Panc1 (cell line): Measurements from ENCODE around the gene COQ10A. TPM values are rescaled to one million over a fixed set of nuclear protein-coding genes. Genes with fewer than 3 reads are reported as not detected.
A peak's percentile ranks its signal among the peaks of the same experiment; 100 is the strongest.

Source experiments
- ATAC-seq: fragments of 200-7000 bp; cut with Tn5 transposase; 2 replicates; pipeline ENCODE4 v1.9.1; 2020; ENCODE audit warnings: mild to moderate bottlenecking, moderate library complexity
- BruUV-seq: library from RNA; stranded (reverse); fragments of 400-500 nt; replicated peaks from 2 replicates; lab custom pipeline; 2021; lab: Mats Ljungman, UMichigan
- CTCF ChIA-PET: fragments of 300-600 bp; sonication (Branson Sonifier 250); formaldehyde crosslinking; loops from one replicate; lab custom pipeline; 2022; ENCODE audit warnings: antibody characterized with exemption; lab: Charles Lee
- POLR2A ChIA-PET: fragments of 300-600 bp; sonication (Branson Sonifier 250); formaldehyde crosslinking; loops from one replicate; lab custom pipeline; 2022; ENCODE audit warnings: antibody characterized with exemption; lab: Charles Lee
- DNase-seq: peaks from one replicate; pipeline ENCODE4 v3.0.0-alpha.2; 2010; ENCODE audit warnings: low read depth, low spot score
- H3K27ac ChIP-seq: 2 replicates; pipeline ENCODE4 v1.5.1; 2011; ENCODE audit warnings: mild to moderate bottlenecking, low read length, inconsistent platforms
- H3K27me3 ChIP-seq: fragments of 200-500 bp; sonication (Bioruptor generic); 2 replicates; pipeline ENCODE4 v1.6.0; 2014; ENCODE audit warnings: low read length, inconsistent platforms; ENCODE audit not compliant: control insufficient read depth, insufficient read depth
- H3K36me3 ChIP-seq: fragments of 200-500 bp; sonication (Bioruptor generic); 2 replicates; pipeline ENCODE4 v1.5.1; 2014; ENCODE audit warnings: inconsistent platforms, mild to moderate bottlenecking, low read length, moderate library complexity; ENCODE audit not compliant: control insufficient read depth, insufficient read depth
- H3K4me1 ChIP-seq: 2 replicates; pipeline ENCODE4 v1.5.1; 2011; ENCODE audit warnings: inconsistent platforms, mild to moderate bottlenecking, low read length, moderate library complexity; ENCODE audit not compliant: control insufficient read depth, insufficient read depth
- H3K4me3 ChIP-seq, 2 experiments: 2 replicates each; pipeline ENCODE4 v1.5.1; 2011 to 2012; ENCODE audit warnings: low read depth in 2 of 2, low read length in 2 of 2, mild to moderate bottlenecking in 2 of 2, inconsistent platforms in 1 of 2, moderate library complexity in 1 of 2
- H3K9me3 ChIP-seq: fragments of 200-500 bp; sonication (Bioruptor generic); 2 replicates; pipeline ENCODE4 v1.5.1; 2014; ENCODE audit warnings: low read depth, mild to moderate bottlenecking, inconsistent platforms, low read length, moderate library complexity; ENCODE audit not compliant: control insufficient read depth, insufficient read depth
- CTCF ChIP-seq: fragments of 450-650 bp; IDR thresholded peaks from 2 replicates; pipeline ENCODE4 v1.5.1; 2017; ENCODE audit warnings: mild to moderate bottlenecking
- POLR2AphosphoS5 ChIP-seq: IDR thresholded peaks from 2 replicates; pipeline ENCODE4 v1.6.1; 2012; ENCODE audit warnings: mild to moderate bottlenecking, low read depth, low read length, moderate library complexity
- REST ChIP-seq, 2 experiments: IDR thresholded peaks; 2 replicates each; pipeline ENCODE4 v1.6.1; 2011 to 2012; ENCODE audit warnings: low read depth in 2 of 2, control low read depth in 1 of 2, low read length in 1 of 2, mild to moderate bottlenecking in 1 of 2, moderate library complexity in 1 of 2; ENCODE audit not compliant: insufficient read depth in 1 of 2
- SIN3A ChIP-seq: IDR thresholded peaks from 2 replicates; pipeline ENCODE4 v1.6.1; 2012; ENCODE audit warnings: low read depth, mild to moderate bottlenecking, low read length, moderate library complexity, borderline replicate concordance; ENCODE audit not compliant: insufficient read depth
- TCF7L2 ChIP-seq: IDR thresholded peaks from 2 replicates; pipeline ENCODE4 v1.6.1; 2011; ENCODE audit warnings: mild to moderate bottlenecking, low read depth, low read length, inconsistent platforms
- in situ Hi-C: cut with HindIII; loops from 2 replicates; pipeline ENCODE4 v1.10.0; 2016; ENCODE audit warnings: low sequenced_read_pairs, low pct_unique_long_range_greater_than_20kb
- intact Hi-C: fragments of 100-400 bp; cut with micrococcal nuclease; formaldehyde crosslinking; loops from one replicate; pipeline ENCODE4 v1.10.0; 2022; ENCODE audit not compliant: unreplicated experiment
- total RNA-seq: library from RNA; stranded (reverse); gene quantifications from one replicate; pipeline ENCODE4 v1.2.1, GENCODE V29; 2021; ENCODE audit not compliant: unreplicated experiment

Gene COQ10A
- total RNA-seq, 1 experiment from 2014 or later: 20.0 TPM

DNA sequence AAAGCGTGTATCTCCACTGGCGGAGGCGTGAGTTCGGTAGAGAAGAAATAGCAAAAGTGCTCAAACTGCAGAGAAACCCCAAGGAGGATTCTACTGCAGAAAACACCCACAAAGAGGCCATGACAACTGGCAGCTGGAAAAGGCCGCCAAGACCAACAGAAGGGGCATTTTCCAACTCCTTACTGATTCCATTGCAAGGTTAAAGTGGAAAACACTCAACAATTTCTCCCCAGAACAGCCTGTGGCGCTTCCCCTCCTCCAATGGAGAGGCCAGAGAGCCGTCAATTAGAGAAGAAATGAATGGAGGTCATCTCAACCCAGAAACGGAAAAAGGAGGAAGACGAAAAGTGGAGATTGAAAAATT lies 7.9 kb upstream of the COQ10A start:
- H3K27ac ChIP-seq: peak overlapping the region; percentile 86
- no peak for DNase-seq
- TF ChIP-seq POLR2AphosphoS5: no peak
- no peak for TF ChIP-seq SIN3A
- TF ChIP-seq REST (IDR thresholded peaks at IDR 0.05; ENCODE audit: insufficient read depth in 1 of 2, low read depth in 2 of 2, low read length in 1 of 2): no peak
- no peak for TF ChIP-seq TCF7L2
- TF ChIP-seq CTCF: no peak
- H3K9me3 ChIP-seq: no peaks in the 10 kb centered on the region
- intact Hi-C loops (no loop called here), in situ Hi-C loops (no loop called here)
- no TSS peak for BruUV-seq
- peak overlapping the region; percentile 71 to 72 for H3K4me3 ChIP-seq
- CTCF ChIA-PET: no interaction called here
- no peak for ATAC-seq
- no peaks in the 10 kb centered on the region for H3K27me3 ChIP-seq
- H3K4me1 ChIP-seq: peaks cover 10% of the 10 kb centered on the region
- POLR2A ChIA-PET: no interaction called here
- H3K36me3 ChIP-seq: peaks cover 9% of the 10 kb centered on the region

DNA sequence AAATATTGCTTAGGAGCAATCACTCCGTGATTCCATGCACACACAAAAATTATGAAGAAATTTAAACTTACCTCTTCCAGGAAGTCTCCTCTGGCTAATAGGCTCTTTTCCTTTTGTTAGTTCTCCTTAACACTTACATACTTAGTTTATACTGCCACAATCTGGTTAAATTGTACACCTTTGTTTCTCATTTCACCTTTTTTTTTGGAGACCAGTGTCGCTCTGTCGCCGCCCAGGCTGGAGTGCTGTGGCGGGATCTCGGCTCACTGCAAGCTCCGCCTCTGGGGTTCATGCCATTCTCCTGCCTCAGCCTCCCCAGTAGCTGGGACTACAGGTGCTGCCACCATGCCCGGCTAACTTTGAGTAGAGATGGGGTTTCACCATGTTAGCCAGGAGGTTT lies 6.4 kb upstream of the COQ10A start:
- H3K4me3 ChIP-seq: no peak overlapping the region
- intact Hi-C loops (no loop called here), in situ Hi-C loops (no loop called here)
- ChIA-PET CTCF (no interaction called here), POLR2A (no interaction called here)
- DNase-seq: no peak
- BruUV-seq: no TSS peak
- peaks cover 10% of the 10 kb centered on the region for H3K4me1 ChIP-seq
- no peaks in the 10 kb centered on the region for H3K27me3 ChIP-seq
- no peak overlapping the region for H3K27ac ChIP-seq
- H3K36me3 ChIP-seq: peaks cover 9% of the 10 kb centered on the region
- no peak for ATAC-seq
- H3K9me3 ChIP-seq: no peaks in the 10 kb centered on the region
- TF ChIP-seq TCF7L2: no peak

DNA sequence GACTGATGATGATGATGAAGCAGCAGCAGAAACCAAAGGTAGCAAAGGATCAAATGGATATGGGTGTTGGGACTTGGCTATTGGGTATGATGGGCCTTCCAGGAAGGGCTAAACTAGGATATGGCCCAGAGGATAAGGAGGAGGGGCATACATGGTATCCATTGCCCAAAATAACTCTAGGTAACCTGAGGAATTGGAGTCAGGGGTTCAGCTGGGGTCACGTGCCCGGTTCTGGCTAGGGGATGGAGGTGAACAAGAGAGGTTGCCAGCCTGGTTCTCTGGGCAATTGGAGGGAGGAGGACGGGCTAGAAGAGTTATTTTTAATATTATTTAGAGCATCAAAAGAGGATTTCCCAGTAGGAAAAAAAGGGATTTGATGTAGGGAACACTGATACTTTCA lies 5.8 kb upstream of the COQ10A start:
- H3K9me3 ChIP-seq: no peaks in the 10 kb centered on the region
- ChIA-PET POLR2A (no interaction called here), CTCF (interaction anchor here (0.5 kb wide), 1 partner anchor 39 kb away, joined by 3 read pairs; no protein-coding TSS in a partner anchor)
- H3K27ac ChIP-seq: no peak overlapping the region
- TF ChIP-seq SIN3A: no peak
- TF ChIP-seq CTCF: no peak
- no peak for TF ChIP-seq TCF7L2
- TF ChIP-seq POLR2AphosphoS5: no peak
- TF ChIP-seq REST (IDR thresholded peaks at IDR 0.05; ENCODE audit: insufficient read depth in 1 of 2, low read depth in 2 of 2, low read length in 1 of 2): no peak
- H3K36me3 ChIP-seq: peaks cover 9% of the 10 kb centered on the region
- peaks cover 10% of the 10 kb centered on the region for H3K4me1 ChIP-seq
- DNase-seq (no peak), ATAC-seq (no peak)
- in situ Hi-C loops (no loop called here), intact Hi-C loops (no loop called here)
- no peak overlapping the region for H3K4me3 ChIP-seq
- BruUV-seq: no TSS peak
- H3K27me3 ChIP-seq: no peaks in the 10 kb centered on the region
